Hepatocyte (in vitro differentiated cells): ENCODE data around the gene VPS11. TPM values are rescaled to one million over a fixed set of nuclear protein-coding genes. Genes with fewer than 3 reads are reported as not detected.

Experiments
- DNase-seq: peaks from one replicate; pipeline ENCODE4 v3.0.0-alpha.2; 2016; ENCODE audit warnings: low spot score
- H2AFZ ChIP-seq: fragments of 200-600 bp; sonication (generic); 2 replicates; pipeline ENCODE4 v1.6.0; 2016; ENCODE audit warnings: antibody characterized with exemption, mild to moderate bottlenecking
- H3K27ac ChIP-seq: fragments of 200-600 bp; sonication (generic); 2 replicates; pipeline ENCODE4 v1.5.1; 2016; ENCODE audit warnings: mild to moderate bottlenecking
- H3K27me3 ChIP-seq: fragments of 200-600 bp; sonication (generic); 2 replicates; pipeline ENCODE4 v1.6.1; 2016
- H3K36me3 ChIP-seq: fragments of 200-600 bp; sonication (generic); replicated peaks from 2 replicates; pipeline ENCODE4 v1.5.1; 2016; ENCODE audit warnings: low read depth; ENCODE audit not compliant: insufficient read depth
- H3K4me1 ChIP-seq: fragments of 200-600 bp; sonication (generic); 2 replicates; pipeline ENCODE4 v1.5.1; 2016; ENCODE audit warnings: mild to moderate bottlenecking, moderate library complexity; ENCODE audit not compliant: insufficient read depth
- H3K4me2 ChIP-seq: fragments of 200-600 bp; sonication (generic); 2 replicates; pipeline ENCODE4 v1.6.0; 2016
- H3K4me3 ChIP-seq: fragments of 200-600 bp; sonication (generic); 2 replicates; pipeline ENCODE4 v1.5.1; 2016; ENCODE audit warnings: mild to moderate bottlenecking
- H3K79me2 ChIP-seq: fragments of 200-600 bp; sonication (generic); 2 replicates; pipeline ENCODE4 v1.6.0; 2017; ENCODE audit warnings: mild to moderate bottlenecking
- H3K9me2 ChIP-seq: fragments of 200-600 bp; sonication (generic); replicated peaks from 2 replicates; pipeline ENCODE4 v1.6.0; 2017; ENCODE audit warnings: mild to moderate bottlenecking; ENCODE audit not compliant: insufficient read depth
- H3K9me3 ChIP-seq: fragments of 200-600 bp; sonication (generic); 2 replicates; pipeline ENCODE4 v1.5.1; 2016; ENCODE audit warnings: low read depth, mild to moderate bottlenecking
- H4K20me1 ChIP-seq: fragments of 200-600 bp; sonication (generic); 2 replicates; pipeline ENCODE4 v1.6.0; 2016; ENCODE audit warnings: mild to moderate bottlenecking; ENCODE audit not compliant: insufficient read depth, poor library complexity, severe bottlenecking
- CTCF ChIP-seq: fragments of 200-600 bp; sonication (generic); IDR thresholded peaks from 2 replicates; pipeline ENCODE4 v1.5.1; 2016; ENCODE audit warnings: antibody characterized with exemption, mild to moderate bottlenecking; ENCODE audit not compliant: poor library complexity
- EZH2 ChIP-seq: fragments of 200-600 bp; sonication (generic); IDR thresholded peaks from 2 replicates; pipeline ENCODE4 v1.6.1; 2016; ENCODE audit warnings: antibody characterized with exemption, mild to moderate bottlenecking, borderline replicate concordance
- EZH2phosphoT487 ChIP-seq: fragments of 200-600 bp; sonication (generic); IDR thresholded peaks from one replicate; pipeline ENCODE4 v1.6.1; 2018; ENCODE audit warnings: antibody characterized with exemption, mild to moderate bottlenecking, low read depth, moderate library complexity; ENCODE audit not compliant: unreplicated experiment, severe bottlenecking
- WGBS: methylation state at CpG from one replicate; pipeline ENCODE4 v1.1.6; 2016; ENCODE audit warnings: low lambda C conversion rate; ENCODE audit errors: missing lambda C conversion rate; 5-methylcytosine and 5-hydroxymethylcytosine counted together
- polyA plus RNA-seq: library from polyadenylated mRNA; unstranded; fragments of >200 nt; fragmentation: Nextera tagmentation; extraction: Ambion mirVana; gene quantifications from 2 replicates; pipeline ENCODE4 v1.2.1, GENCODE V29; 2016
- total RNA-seq: library from RNA; depleted of rRNA; stranded (reverse); fragments of >200 nt; gene quantifications from 2 replicates; pipeline ENCODE4 v1.2.3, GENCODE V29; 2014

Gene VPS11
- total and polyA plus RNA-seq, 2 experiments from 2014 or later = 31.8 to 36.9 TPM

DNA sequence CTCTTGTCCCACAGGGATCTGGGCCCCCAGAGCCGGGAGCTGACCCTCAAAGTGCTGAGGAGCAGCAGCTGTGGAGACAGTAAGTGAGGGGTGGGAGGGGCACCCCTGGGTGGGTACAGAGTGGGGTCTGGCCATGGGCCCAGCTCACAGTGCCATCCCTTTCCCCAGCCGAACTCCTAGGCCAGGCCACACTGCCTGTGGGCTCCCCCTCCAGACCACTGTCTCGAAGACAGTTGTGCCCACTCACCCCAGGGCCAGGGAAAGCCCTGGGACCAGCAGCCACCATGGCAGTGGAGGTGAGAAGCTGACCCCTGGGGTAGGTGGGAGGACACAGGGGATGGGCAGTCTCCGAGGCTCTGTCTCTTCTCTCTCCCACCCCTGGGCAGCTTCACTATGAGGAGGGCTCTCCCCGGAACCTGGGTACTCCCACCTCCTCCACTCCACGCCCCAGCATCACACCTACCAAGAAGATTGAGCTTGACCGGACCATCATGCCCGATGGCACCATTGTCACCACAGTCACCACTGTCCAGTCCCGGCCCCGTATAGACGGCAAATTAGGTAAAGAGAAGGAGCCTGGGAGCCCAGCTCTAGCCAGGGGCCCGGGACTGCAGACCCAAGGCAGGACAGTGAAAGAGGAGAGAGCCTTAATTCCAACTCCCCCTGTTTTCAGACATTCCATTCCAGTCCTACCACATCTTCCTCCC, 44.8 kb downstream of the VPS11 start:
- no peaks in the 10 kb centered on the region for H3K9me2 ChIP-seq
- H3K9me3 ChIP-seq = no peaks in the 10 kb centered on the region
- no peaks in the 10 kb centered on the region for H3K27me3 ChIP-seq
- no peaks in the 10 kb centered on the region for H3K36me3 ChIP-seq
- no peak overlapping the region for H2AFZ ChIP-seq
- H3K27ac ChIP-seq = no peak overlapping the region
- 91% methylated on average over 12 of the region's 12 CpGs for WGBS
- H3K4me3 ChIP-seq = no peak overlapping the region
- peaks cover 15% of the 10 kb centered on the region for H3K79me2 ChIP-seq
- no peaks in the 10 kb centered on the region for H4K20me1 ChIP-seq
- TF ChIP-seq EZH2phosphoT487 = no peak
- no peak for TF ChIP-seq CTCF
- TF ChIP-seq EZH2 = no peak
- peaks cover 14% of the 10 kb centered on the region for H3K4me1 ChIP-seq
- no peak for DNase-seq
- H3K4me2 ChIP-seq = no peak overlapping the region

DNA sequence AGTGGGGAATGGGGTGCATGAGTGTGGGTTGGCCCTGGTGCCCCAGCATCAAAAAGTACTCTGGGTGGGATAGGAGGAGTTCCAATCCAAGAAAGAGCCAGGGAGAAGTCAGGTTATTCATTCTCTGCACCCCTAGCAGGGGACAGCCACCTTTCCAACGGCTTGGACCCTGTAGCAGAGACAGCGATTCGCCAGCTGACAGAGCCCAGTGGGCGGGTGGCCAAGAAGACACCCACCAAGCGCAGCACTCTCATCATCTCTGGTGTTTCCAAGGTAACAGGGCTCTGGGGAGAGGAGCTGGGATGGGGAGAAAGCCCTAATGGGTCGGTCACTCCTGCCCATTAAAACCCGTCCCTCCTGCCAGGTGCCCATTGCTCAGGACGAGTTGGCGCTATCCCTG, 46.1 kb downstream of the VPS11 start:
- no peak overlapping the region for H3K4me2 ChIP-seq
- H3K9me3 ChIP-seq = no peaks in the 10 kb centered on the region
- no peak overlapping the region for H2AFZ ChIP-seq
- H3K27ac ChIP-seq = no peak overlapping the region
- no peaks in the 10 kb centered on the region for H4K20me1 ChIP-seq
- no peaks in the 10 kb centered on the region for H3K36me3 ChIP-seq
- no peaks in the 10 kb centered on the region for H3K9me2 ChIP-seq
- DNase-seq = no peak
- H3K27me3 ChIP-seq = no peaks in the 10 kb centered on the region
- no peak for TF ChIP-seq EZH2
- no peak for TF ChIP-seq EZH2phosphoT487
- TF ChIP-seq CTCF = no peak
- WGBS = 97% methylated on average over 9 of the region's 9 CpGs
- H3K79me2 ChIP-seq = peaks cover 8% of the 10 kb centered on the region
- no peak overlapping the region for H3K4me3 ChIP-seq
- peaks cover 7% of the 10 kb centered on the region for H3K4me1 ChIP-seq

GRCh38 chr11:119114351-119114750, 46.7 kb downstream of the VPS11 start:
- H3K9me3 ChIP-seq = no peaks in the 10 kb centered on the region
- peaks cover under 1% of the 10 kb centered on the region for H3K4me1 ChIP-seq
- TF ChIP-seq CTCF (no peak), EZH2phosphoT487 (no peak), EZH2 (no peak)
- H3K27me3 ChIP-seq = no peaks in the 10 kb centered on the region
- peaks cover 8% of the 10 kb centered on the region for H3K79me2 ChIP-seq
- no peak overlapping the region for H2AFZ ChIP-seq
- no peaks in the 10 kb centered on the region for H3K36me3 ChIP-seq
- no peak overlapping the region for H3K4me3 ChIP-seq
- H3K9me2 ChIP-seq = no peaks in the 10 kb centered on the region
- H3K27ac ChIP-seq = no peak overlapping the region
- 95% methylated on average over 5 of the region's 5 CpGs for WGBS
- no peak overlapping the region for H3K4me2 ChIP-seq
- no peak for DNase-seq
- no peaks in the 10 kb centered on the region for H4K20me1 ChIP-seq
